K562 (cell line): ENCODE data around the gene LMAN1L. TPM values are rescaled to one million over a fixed set of nuclear protein-coding genes. Genes with fewer than 3 reads are reported as not detected.

Experiments
- ATAC-seq: fragments of 200-7000 bp; cut with Tn5 transposase; 3 replicates; pipeline ENCODE4 v1.9.1; 2020; ENCODE audit warnings: moderate library complexity
- BruUV-seq: library from RNA; stranded (reverse); fragments of 400-500 nt; replicated peaks from 2 replicates; lab custom pipeline; 2021; lab: Mats Ljungman, UMichigan
- CTCF ChIA-PET: fragments of 300-600 bp; formaldehyde crosslinking; extraction: SDS; loops from one replicate; lab custom pipeline; 2021; ENCODE audit warnings: low intra/inter-chr PET ratio; lab: Yijun Ruan, JAX
- POLR2A ChIA-PET: fragments of 300-600, 350-650 bp; sonication (Branson Sonifier 250); formaldehyde crosslinking; extraction: SDS; loops from one replicate; lab custom pipeline; 2021; ENCODE audit warnings: antibody characterized with exemption, inconsistent platforms; lab: Yijun Ruan, JAX
- DNase-seq, 4 experiments: peaks; one replicate each; pipeline versions ENCODE4 v3.0.0 to v3.0.0-alpha.2; 2011 to 2018; ENCODE audit warnings: low spot score in 3 of 4, mixed read lengths in 3 of 4; ENCODE audit errors: extremely low read depth in 1 of 4
- FAIRE-seq: peaks from 2 replicates; lab custom pipeline; 2011; peaks lifted over from hg19 to GRCh38; lab: Jason Lieb, UNC
- H2AFZ ChIP-seq: 2 replicates; pipeline ENCODE4 v1.6.0; 2011; ENCODE audit warnings: low read depth, low read length, control low read depth, inconsistent platforms
- H3K27ac ChIP-seq: fragments of 200-600 bp; 3 replicates; pipeline ENCODE4 v1.8.0; 2011; ENCODE audit warnings: low read depth, mild to moderate bottlenecking, control low read depth, inconsistent platforms, low read length, moderate library complexity, mixed read lengths; ENCODE audit errors: extremely low read depth
- H3K27me3 ChIP-seq, 2 experiments: fragments of 300-600 bp in 1 of 2; 2 replicates in 1 of 2; 3 replicates in 1 of 2; pipeline versions ENCODE4 v1.6.0 to v1.8.0; 2011; ENCODE audit warnings: inconsistent platforms in 2 of 2, low read length in 2 of 2, mild to moderate bottlenecking in 1 of 2, mixed read lengths in 1 of 2, moderate library complexity in 1 of 2; ENCODE audit not compliant: control insufficient read depth in 2 of 2, insufficient read depth in 2 of 2
- H3K36me3 ChIP-seq: fragments of 300-600 bp; 3 replicates; pipeline ENCODE4 v1.8.0; 2011; ENCODE audit warnings: mild to moderate bottlenecking, low read length, inconsistent platforms; ENCODE audit not compliant: control insufficient read depth, insufficient read depth
- H3K4me1 ChIP-seq, 2 experiments: fragments of 200-600 bp in 1 of 2; replicated peaks in 1 of 2; 2 replicates in 1 of 2; 3 replicates in 1 of 2; pipeline versions ENCODE4 v1.5.1 to v1.8.0; 2011; ENCODE audit warnings: inconsistent platforms in 2 of 2, low read length in 2 of 2, mild to moderate bottlenecking in 1 of 2, mixed read lengths in 1 of 2, moderate library complexity in 1 of 2; ENCODE audit not compliant: control insufficient read depth in 2 of 2, insufficient read depth in 2 of 2
- H3K4me2 ChIP-seq: 2 replicates; pipeline ENCODE4 v1.6.1; 2011; ENCODE audit warnings: low read length, control low read depth, inconsistent platforms, mixed read lengths; ENCODE audit not compliant: insufficient read depth
- H3K4me3 ChIP-seq: fragments of 200-600 bp; sonication (generic), shearing (Covaris generic); 2 replicates; pipeline ENCODE4 v1.5.1; 2016; ENCODE audit warnings: control low read depth, inconsistent platforms
- H3K79me2 ChIP-seq: fragments of 200-600 bp; 3 replicates; pipeline ENCODE4 v1.8.0; 2011; ENCODE audit warnings: low read length, inconsistent platforms; ENCODE audit not compliant: control insufficient read depth, insufficient read depth
- H3K9ac ChIP-seq, 2 experiments: 2 replicates each; pipeline versions ENCODE4 v1.6.0 to v1.6.1; 2011; ENCODE audit warnings: low read depth in 2 of 2, low read length in 2 of 2, control low read depth in 1 of 2, inconsistent platforms in 1 of 2, mild to moderate bottlenecking in 1 of 2, mixed read lengths in 1 of 2; ENCODE audit not compliant: insufficient read depth in 1 of 2
- H3K9me1 ChIP-seq: one replicate; pipeline ENCODE4 v1.6.0; 2011; ENCODE audit warnings: inconsistent platforms, mild to moderate bottlenecking, low read length, moderate library complexity; ENCODE audit not compliant: control insufficient read depth, insufficient read depth
- H3K9me3 ChIP-seq: replicated peaks from 2 replicates; pipeline ENCODE4 v1.5.1; 2011; ENCODE audit warnings: low read depth, low read length, inconsistent platforms; ENCODE audit not compliant: control insufficient read depth, insufficient read depth
- H4K20me1 ChIP-seq: replicated peaks from 2 replicates; pipeline ENCODE4 v1.6.1; 2011; ENCODE audit warnings: low read length, inconsistent platforms, mixed read lengths; ENCODE audit not compliant: control insufficient read depth, insufficient read depth
- CHD2 ChIP-seq: IDR thresholded peaks from 2 replicates; pipeline ENCODE4 v1.6.1; 2011; ENCODE audit warnings: low read depth, low read length
- EGR1 ChIP-seq: fragments of 450-650 bp; conservative IDR thresholded peaks from 2 replicates; pipeline ENCODE4 v1.6.1; 2017; ENCODE audit warnings: mild to moderate bottlenecking
- HIVEP1 ChIP-seq: fragments of 250-450 bp; sonication (Bioruptor Pico); IDR thresholded peaks from 2 replicates; pipeline ENCODE4 v1.4.0; 2020; ENCODE audit warnings: mild to moderate bottlenecking
- MCM5 ChIP-seq: fragments of 450-650 bp; IDR thresholded peaks from 2 replicates; pipeline ENCODE4 v1.6.1; 2016; ENCODE audit warnings: low read depth
- MEIS2 ChIP-seq: fragments of 450-650 bp; IDR thresholded peaks from 2 replicates; pipeline ENCODE4 v1.6.1; 2014; ENCODE audit warnings: mild to moderate bottlenecking; ENCODE audit not compliant: partially characterized antibody
- MTA2 ChIP-seq: fragments of 450-650 bp; IDR thresholded peaks from 2 replicates; pipeline ENCODE4 v1.6.1; 2016; ENCODE audit warnings: low read depth
- PYGO2 ChIP-seq: fragments of 450-650 bp; IDR thresholded peaks from 2 replicates; pipeline ENCODE4 v1.6.1; 2016; ENCODE audit warnings: mild to moderate bottlenecking, missing genetic modification characterization, moderate library complexity, missing compliant biosample characterization
- ZFP36 ChIP-seq: fragments of 150-350 bp; IDR thresholded peaks from 2 replicates; pipeline ENCODE4 v1.6.1; 2018; ENCODE audit warnings: low read length, low read depth; ENCODE audit not compliant: partially characterized antibody
- ZNF668 ChIP-seq: fragments of 250-450 bp; sonication (Bioruptor Pico); IDR thresholded peaks from 2 replicates; pipeline ENCODE4 v1.8.0; 2022; ENCODE audit warnings: mild to moderate bottlenecking, inconsistent platforms
- WGBS: fragments of 100-300 bp; shearing (Covaris generic); methylation state at CpG from one replicate; pipeline ENCODE4 v1.1.6; 2016; ENCODE audit warnings: low coverage, mixed read lengths; ENCODE audit not compliant: insufficient coverage; ENCODE audit errors: missing lambda C conversion rate; 5-methylcytosine and 5-hydroxymethylcytosine counted together
- in situ Hi-C: fragments of 300-500 bp; cut with MboI; formaldehyde crosslinking; loops from 4 replicates; pipeline ENCODE4 v1.15.0; 2018; ENCODE audit warnings: inconsistent platforms, mixed read lengths
- intact Hi-C: fragments of 100-400 bp; cut with micrococcal nuclease; formaldehyde crosslinking; loops from 2 replicates; pipeline ENCODE4 v1.14.2; 2022
- polyA plus RNA-seq, 8 experiments: library from polyadenylated mRNA; depleted of rRNA in 4 of 8; stranded (reverse) in 5 of 8; unstranded in 3 of 8; fragments of >200 nt; fragmentation: Nextera tagmentation in 2 of 8; fragmentation: Illumina TruSeq in 1 of 8; extraction: Ambion mirVana in 2 of 8; extraction: Trizol in 1 of 8; gene quantifications; 2 replicates each; pipeline versions ENCODE4 v1.2.1 to v1.2.3, GENCODE V29; 2011 to 2014; ENCODE audit warnings: inconsistent platforms in 1 of 8, missing spikeins in 1 of 8
- total RNA-seq, 7 experiments: library from RNA; depleted of rRNA in 6 of 7; stranded (reverse); fragments of >200 nt in 6 of 7; fragmentation: Illumina TruSeq in 2 of 7; extraction: Trizol in 2 of 7; gene quantifications; 2 replicates each; pipeline versions ENCODE4 v1.2.1 to v1.2.3, GENCODE V29; 2011 to 2021; ENCODE audit warnings: low replicate concordance in 1 of 7

LMAN1L gene
- total and polyA plus RNA-seq, 9 of the 15 experiments (the other 6 are each of a cell fraction or from before 2014, with no cell fraction given) = not detected

DNA sequence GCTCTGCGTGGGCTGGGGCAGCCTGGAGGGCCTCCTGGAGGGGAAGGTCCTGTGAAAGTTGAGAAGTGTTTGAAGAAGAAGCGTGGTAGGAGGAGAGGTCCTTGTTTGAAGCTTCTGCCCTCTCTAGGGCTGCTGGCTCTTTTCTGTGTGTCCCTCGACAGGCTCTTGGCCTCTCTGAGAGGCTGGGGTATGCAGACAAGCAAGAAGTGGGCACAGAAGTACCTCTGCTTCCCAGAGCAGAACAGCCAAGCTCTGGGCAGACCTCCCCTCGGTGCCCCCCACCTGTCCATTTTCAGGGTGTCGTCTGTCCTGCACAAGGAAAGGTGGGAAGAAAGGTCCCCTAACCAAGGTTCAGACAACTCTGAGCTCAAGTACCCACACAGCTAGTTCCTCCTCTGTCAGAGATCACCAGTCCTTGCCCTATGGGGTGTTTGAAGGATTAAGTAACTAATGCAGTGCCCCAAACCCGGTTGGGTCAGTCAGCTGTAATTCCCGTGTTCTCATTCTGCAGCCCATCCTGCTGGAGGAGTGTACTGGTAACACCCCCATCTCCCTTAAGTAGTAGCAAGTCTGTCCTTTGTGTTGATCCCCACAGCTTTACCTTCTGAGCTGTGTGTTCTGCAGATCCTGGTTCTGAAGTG is 24.5 kb upstream of the LMAN1L start:
- FAIRE-seq (no peak), ATAC-seq (no peak), DNase-seq (no peak)
- Histone ChIP-seq H3K27me3 (no peaks in the 10 kb centered on the region), H3K36me3 (peaks cover 74% of the 10 kb centered on the region; the same call in 2 of the 3 replicates), H3K79me2 (peaks cover 96% of the 10 kb centered on the region), H3K4me1 (peaks cover 40 to 64% of the 10 kb centered on the region in 2 experiments), H3K4me2 (no peak overlapping the region), H2AFZ (no peak overlapping the region), H3K4me3 (no peak overlapping the region), H3K27ac (no peak overlapping the region), H3K9me1 (no peaks in the 10 kb centered on the region), H3K9ac (peak overlapping the region in 1 of 2 experiments; percentile 77; a peak in 2 of 4 replicates), H3K9me3 (no peaks in the 10 kb centered on the region), H4K20me1 (peaks cover 40% of the 10 kb centered on the region)
- no TSS peak for BruUV-seq
- 58% methylated on average over 7 of the region's 7 CpGs for WGBS
- in situ Hi-C loops (no loop called here), intact Hi-C loops (no loop called here)
- ChIA-PET POLR2A (interaction anchor here (0.6 to 1.1 kb wide), 3 partner anchors 11 to 161 kb away, joined by 3 to 8 read pairs (median 3); no protein-coding TSS in a partner anchor), CTCF (interaction anchor here (1.2 kb wide), 1 partner anchor 12 kb away, joined by 3 read pairs; no protein-coding TSS in a partner anchor)
- TF ChIP-seq HIVEP1 (CRISPR knock-in tag) (no peak), ZFP36 (peak; percentile 88), EGR1 (peak; percentile 63; the same call in 1 of the 2 replicates)

DNA sequence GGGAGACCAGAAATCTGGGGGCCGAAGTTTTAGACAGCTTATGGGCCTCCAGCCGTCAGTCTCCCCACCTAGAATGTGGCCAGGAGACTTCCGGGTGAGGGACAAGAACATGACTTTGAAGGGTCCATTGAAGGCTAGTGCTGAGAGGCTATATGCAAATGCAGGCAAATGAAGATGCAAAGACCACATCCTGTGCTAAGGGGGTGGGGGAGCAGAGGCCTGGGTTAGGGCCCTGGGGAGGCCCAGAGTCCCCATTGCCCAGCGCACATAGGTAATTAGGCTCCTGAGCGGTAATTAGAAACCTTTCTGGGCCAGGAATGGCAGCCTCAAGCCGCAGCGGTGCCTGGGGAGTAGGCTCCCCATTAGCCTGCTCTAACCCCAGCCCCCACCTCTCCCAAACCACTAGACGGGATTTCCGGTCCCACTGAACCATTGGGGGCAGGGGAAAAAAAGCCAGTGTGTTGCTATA is 23.9 kb upstream of the LMAN1L start:
- ChIA-PET CTCF (no interaction called here), POLR2A (interaction anchor here (0.5 kb wide), 1 partner anchor 8 kb away, joined by 3 read pairs; no protein-coding TSS in a partner anchor)
- Histone ChIP-seq H3K27me3 (no peaks in the 10 kb centered on the region), H4K20me1 (peaks cover 40% of the 10 kb centered on the region), H3K27ac (no peak overlapping the region), H2AFZ (no peak overlapping the region), H3K9me1 (no peaks in the 10 kb centered on the region), H3K36me3 (peaks cover 74% of the 10 kb centered on the region; the same call in 2 of the 3 replicates), H3K79me2 (peaks cover 93% of the 10 kb centered on the region), H3K4me3 (no peak overlapping the region), H3K4me1 (peaks cover 35 to 61% of the 10 kb centered on the region in 2 experiments), H3K4me2 (no peak overlapping the region), H3K9me3 (no peaks in the 10 kb centered on the region), H3K9ac (peak overlapping the region in 1 of 2 experiments; percentile 21; a peak in 1 of 4 replicates)
- intact Hi-C loops = no loop called here
- FAIRE-seq (no peak), DNase-seq (no peak), ATAC-seq (no peak)
- in situ Hi-C loops = no loop called here
- TF ChIP-seq ZNF668 (CRISPR knock-in tag) (no peak), MTA2 (no peak), MCM5 (no peak), PYGO2 (no peak), CHD2 (no peak), MEIS2 (no peak)
- no TSS peak for BruUV-seq
- 71% methylated on average over 5 of the region's 9 CpGs for WGBS
